ENCODE results near the gene PTCHD1.

Gene PTCHD1

GRCh38 chrX:23382572-23382971 lies 47.9 kb downstream of the PTCHD1 start:
- in situ Hi-C loops (cut with MboI; ENCODE audit: low sequenced_read_pairs, unreplicated experiment) = no loop called here
- DNase-seq (ENCODE audit: low spot score) = no peak
- no peak for TF ChIP-seq CTCF (IDR thresholded peaks at IDR 0.05; ENCODE audit: borderline replicate concordance, control extremely low read depth, extremely low read depth, insufficient read depth, missing control alignments)

GRCh38 chrX:23383411-23383810 lies 48.8 kb downstream of the PTCHD1 start:
- no peak for TF ChIP-seq CTCF (IDR thresholded peaks at IDR 0.05; ENCODE audit: borderline replicate concordance, control extremely low read depth, extremely low read depth, insufficient read depth, missing control alignments)
- no peak for DNase-seq (ENCODE audit: low spot score)
- in situ Hi-C loops (cut with MboI; ENCODE audit: low sequenced_read_pairs, unreplicated experiment) = no loop called here

GRCh38 chrX:23385242-23385641 lies 50.6 kb downstream of the PTCHD1 start:
- TF ChIP-seq CTCF (IDR thresholded peaks at IDR 0.05; ENCODE audit: borderline replicate concordance, control extremely low read depth, extremely low read depth, insufficient read depth, missing control alignments) = no peak
- DNase-seq (ENCODE audit: low spot score) = no peak
- in situ Hi-C loops (cut with MboI; ENCODE audit: low sequenced_read_pairs, unreplicated experiment) = no loop called here

- no peak for DNase-seq (ENCODE audit: low spot score)
- no peak for TF ChIP-seq CTCF (IDR thresholded peaks at IDR 0.05; ENCODE audit: borderline replicate concordance, control extremely low read depth, extremely low read depth, insufficient read depth, missing control alignments)
- in situ Hi-C loops (cut with MboI; ENCODE audit: low sequenced_read_pairs, unreplicated experiment) = no loop called here
Measured at GRCh38 chrX:23386260-23386659, 51.6 kb downstream of the PTCHD1 start.

GRCh38 chrX:23386726-23387125 lies 52.1 kb downstream of the PTCHD1 start:
- TF ChIP-seq CTCF (IDR thresholded peaks at IDR 0.05; ENCODE audit: borderline replicate concordance, control extremely low read depth, extremely low read depth, insufficient read depth, missing control alignments) = no peak
- no peak for DNase-seq (ENCODE audit: low spot score)
- in situ Hi-C loops (cut with MboI; ENCODE audit: low sequenced_read_pairs, unreplicated experiment) = no loop called here

GRCh38 chrX:23387550-23388184 lies 53.0 kb downstream of the PTCHD1 start:
- no peak for TF ChIP-seq CTCF (IDR thresholded peaks at IDR 0.05; ENCODE audit: borderline replicate concordance, control extremely low read depth, extremely low read depth, insufficient read depth, missing control alignments)
- in situ Hi-C loops (cut with MboI; ENCODE audit: low sequenced_read_pairs, unreplicated experiment) = no loop called here
- no peak for DNase-seq (ENCODE audit: low spot score)

Measured in GM13976 (cell line).